DMS53 treated with DMSO at 0.1 percent for 48 hours (cell line): ENCODE results near the gene URI1.
"Not testable (repeated sequence)": the region's sequence is repeated elsewhere in the genome, so short reads cannot be mapped to it uniquely, and the experiment has no call there.

Experiments
- DNase-seq: peaks from one replicate; lab custom pipeline; 2025; ENCODE audit not compliant: unreplicated experiment; lab: John Stamatoyannopoulos, UW

URI1 gene

DNA sequence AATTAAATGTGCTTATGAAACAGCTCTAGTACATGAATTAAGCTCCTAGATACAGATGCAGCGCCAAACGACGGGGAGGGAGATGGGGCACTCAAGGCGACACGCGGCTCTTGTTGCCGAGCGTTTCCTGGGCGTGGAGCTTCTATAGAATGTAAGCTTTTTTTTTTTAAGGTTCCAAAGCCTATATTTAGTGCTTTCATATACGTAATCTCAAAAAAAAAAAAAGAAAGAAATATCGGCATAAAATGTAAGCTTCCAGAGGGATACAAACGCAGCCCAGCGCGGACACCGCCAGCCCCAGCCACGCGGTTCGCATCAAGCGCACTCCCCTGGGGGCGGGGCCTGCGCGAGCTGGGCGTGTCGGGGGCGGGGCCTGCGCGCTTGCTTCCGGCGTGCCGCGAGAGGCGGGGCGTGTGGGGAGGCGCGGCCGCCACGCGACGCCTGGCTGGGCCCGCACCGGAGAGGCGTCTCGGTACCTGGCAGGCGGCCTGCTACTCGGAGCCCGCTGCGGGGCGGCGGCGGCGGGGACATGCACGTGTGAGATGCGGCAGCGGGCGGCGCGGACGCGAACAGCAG, at the start of gene URI1:
Gene URI1 (plus strand): TSS at position 412 of the 576 bp plus-strand sequence. CDS start 309 bp downstream, outside the sequence.
- DNase-seq, result peak; percentile 54

GRCh38 chr19:29893606-29894284, 48.3 kb upstream of the URI1 start:
- DNase-seq, result no peak

- no peak for DNase-seq
These were observed 45.2 kb upstream of the URI1 start for GRCh38 chr19:29896802-29897201.

DNA sequence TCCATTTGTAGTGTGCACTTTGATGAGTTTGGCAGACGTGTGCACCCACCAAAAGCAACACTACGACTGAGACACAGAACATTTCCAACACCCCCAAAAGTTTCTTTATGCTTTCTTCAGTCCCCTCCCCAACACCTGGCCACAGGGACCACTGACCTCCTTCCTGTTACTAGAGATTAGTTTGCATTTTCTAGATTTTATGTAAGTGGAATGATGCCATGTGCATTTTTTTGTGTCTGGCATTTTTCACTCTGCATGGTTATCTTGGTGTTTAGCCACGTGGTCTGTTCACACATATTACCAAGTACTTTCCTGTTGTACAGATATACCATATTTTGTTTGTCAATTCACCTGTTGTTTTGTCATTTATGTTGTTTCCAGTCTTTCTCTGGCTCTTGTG, 44.6 kb upstream of the URI1 start:
- no peak for DNase-seq

DNA sequence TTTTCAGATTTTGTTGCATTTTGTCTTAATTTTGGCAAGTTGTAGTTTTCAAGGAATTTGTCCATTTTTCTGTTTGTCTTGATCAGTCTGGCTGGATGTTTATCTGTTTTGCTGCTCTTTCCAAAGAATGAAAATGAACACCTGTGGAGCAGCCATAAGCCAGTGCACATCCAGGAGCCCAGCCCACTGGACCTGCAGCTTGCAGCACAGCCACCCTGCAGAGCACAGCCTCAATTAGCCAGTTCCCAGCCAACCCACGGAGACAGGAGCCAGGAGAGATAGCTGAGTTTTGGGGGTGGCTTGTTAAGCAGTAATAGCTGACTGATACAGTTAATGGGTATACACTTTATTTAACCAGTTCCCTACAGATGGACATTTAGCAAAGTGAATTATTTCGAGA, 38.0 kb upstream of the URI1 start:
- no peak for DNase-seq

GRCh38 chr19:29908963-29909944, 32.8 kb upstream of the URI1 start:
- DNase-seq, result no peak

DNA sequence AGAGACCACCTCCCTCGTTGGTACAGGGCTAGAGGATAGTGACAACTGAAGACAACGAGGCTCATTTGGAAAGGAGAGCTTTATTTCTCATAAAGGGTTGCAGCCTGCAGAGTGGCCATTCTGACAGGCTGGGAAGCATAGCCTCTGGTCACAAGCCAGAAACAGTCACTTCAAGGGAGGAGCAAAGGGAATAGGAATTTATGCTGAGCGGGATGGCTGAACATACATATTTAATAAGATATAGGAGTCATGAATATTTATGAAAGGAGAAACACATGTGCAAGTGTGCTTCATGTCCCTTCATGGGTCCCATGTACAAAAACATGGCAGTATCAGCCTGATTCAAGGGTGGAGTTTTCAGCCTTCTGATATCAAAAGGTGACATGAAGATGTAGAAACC, 27.1 kb upstream of the URI1 start:
- no peak for DNase-seq

DNA sequence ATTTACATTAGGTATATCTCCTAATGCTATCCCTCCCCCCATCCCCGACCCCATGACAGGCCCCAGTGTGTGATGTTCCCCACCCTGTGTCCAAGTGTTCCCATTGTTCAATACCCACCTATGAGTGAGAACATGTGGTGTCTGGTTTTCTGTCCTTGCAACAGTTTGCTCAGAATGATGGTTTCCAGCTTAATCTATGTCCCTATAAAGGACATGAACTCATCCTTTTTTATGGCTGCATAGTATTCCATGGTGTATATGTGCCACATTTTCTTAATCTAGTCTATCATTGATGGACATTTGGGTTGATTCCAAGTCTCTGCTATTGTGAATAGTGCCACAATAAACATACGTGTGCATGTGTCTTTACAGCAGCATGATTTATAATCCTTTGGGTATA, 26.2 kb upstream of the URI1 start:
- not testable (repeated sequence) for DNase-seq

DNA sequence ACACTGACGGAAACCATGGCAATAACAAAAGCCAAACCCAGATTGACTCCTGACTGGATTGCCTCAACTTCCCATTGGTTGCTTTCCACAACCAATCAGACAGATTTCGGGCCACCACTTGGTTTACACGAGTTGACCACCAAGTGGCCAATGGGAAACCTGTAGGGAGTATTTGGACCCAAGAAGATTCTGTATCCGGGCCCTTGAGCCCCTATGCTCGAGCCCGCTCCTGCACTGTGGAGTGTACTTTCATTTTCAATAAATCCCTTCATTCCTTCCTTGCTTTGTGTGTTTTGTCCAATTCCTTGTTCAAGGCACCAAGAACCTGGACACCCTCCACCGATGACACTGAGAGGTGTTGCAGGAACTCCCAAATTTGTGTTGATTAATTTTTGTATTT, 24.1 kb upstream of the URI1 start:
- no peak for DNase-seq

GRCh38 chr19:29918891-29919290, 23.1 kb upstream of the URI1 start:
- no peak for DNase-seq

DNA sequence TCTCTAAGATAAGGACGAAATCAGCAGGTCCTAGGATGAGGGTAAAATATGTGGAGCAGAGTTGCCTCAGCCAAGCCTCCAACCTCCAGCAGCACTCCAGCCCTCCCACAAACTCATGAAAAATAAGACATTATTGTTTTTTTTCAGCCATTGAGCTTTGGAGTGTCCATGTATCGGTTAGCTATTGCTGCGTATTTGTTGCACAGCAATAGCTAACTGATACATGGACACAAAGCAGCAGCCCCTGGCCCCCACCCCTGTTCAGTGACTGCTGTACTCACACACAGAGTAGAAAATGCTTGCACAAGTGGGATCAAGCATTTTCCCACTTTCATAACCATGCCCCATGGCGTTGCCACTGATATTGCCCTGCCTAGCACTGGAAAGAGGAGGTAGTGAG, 19.1 kb upstream of the URI1 start:
- no peak for DNase-seq

DNA sequence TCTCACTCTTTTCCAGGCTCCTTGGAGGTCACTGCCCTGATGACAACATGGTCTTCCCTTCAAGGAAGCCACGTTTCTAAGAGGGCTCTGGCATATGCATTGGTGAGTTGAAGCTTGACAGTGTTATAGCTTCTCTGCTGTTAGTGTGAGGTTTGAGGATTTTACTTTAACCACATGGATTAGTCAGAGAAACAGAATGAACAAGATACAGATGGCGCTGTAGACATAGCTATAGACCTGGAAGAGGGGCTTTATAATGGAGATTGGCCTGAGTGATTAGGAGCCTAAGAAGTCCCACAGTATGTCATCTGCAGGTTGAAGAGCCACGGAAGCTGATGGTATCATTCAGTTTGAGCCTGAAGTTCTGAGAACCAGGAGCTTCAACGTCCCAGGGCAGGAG, 18.4 kb upstream of the URI1 start:
- no peak for DNase-seq

GRCh38 chr19:29926031-29926430, 16.0 kb upstream of the URI1 start:
- no peak for DNase-seq

- DNase-seq, result no peak
These were observed 15.2 kb upstream of the URI1 start for GRCh38 chr19:29926801-29927200.

DNA sequence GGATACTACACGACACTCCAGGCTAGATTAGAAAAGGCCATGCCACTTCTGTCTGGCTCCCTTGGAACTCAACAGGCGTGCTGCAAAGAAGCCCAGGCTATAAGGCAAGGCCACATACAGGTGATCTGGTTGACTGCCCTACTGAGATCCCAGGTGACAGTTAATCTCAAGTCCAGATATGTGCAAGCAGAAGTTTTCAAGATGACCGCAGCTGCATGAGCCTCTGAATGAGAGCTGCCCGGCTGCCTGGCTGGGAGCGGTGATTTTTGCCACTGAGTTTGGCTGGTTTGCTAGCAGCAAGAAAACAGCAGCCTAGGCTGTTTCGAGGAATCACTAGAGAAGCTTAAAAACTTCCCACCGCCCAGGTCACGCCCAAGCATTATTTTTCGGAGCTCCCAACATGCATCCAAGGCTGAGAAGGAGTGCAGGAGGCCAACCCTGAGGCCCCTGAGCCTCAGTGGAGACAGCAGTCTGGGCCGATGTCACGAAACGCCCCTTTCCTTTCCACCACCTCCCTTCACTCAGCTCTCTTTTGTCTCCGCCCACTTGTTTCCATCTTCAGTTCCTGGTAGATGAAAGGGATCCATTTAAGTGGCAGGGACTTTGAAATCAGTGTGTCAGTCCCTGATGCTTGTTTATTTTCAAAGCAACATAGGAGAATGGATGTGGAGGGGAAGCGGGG, 14.0 kb upstream of the URI1 start:
- DNase-seq, result no peak

GRCh38 chr19:29928831-29929230, 13.2 kb upstream of the URI1 start:
- DNase-seq, result no peak

DNA sequence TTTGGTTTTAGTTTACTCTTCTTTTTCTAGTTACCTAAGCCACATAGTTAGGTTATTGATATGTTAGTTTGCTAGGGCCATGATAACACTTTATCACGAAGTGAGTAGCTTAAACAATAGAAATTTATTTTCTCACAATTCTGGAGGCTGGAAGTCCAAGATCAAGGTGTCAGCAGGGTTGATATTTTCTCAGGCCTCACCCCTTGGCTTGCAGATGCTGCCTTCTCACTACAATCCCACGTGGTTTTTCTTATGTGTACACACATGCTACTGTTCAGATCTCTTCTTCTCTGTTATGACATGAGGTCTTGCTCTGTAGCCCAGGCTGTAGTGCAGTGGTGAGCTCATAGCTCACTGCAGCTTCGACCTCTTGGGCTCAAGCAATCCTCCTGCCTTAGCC, 7.8 kb upstream of the URI1 start:
- no peak for DNase-seq

DNA sequence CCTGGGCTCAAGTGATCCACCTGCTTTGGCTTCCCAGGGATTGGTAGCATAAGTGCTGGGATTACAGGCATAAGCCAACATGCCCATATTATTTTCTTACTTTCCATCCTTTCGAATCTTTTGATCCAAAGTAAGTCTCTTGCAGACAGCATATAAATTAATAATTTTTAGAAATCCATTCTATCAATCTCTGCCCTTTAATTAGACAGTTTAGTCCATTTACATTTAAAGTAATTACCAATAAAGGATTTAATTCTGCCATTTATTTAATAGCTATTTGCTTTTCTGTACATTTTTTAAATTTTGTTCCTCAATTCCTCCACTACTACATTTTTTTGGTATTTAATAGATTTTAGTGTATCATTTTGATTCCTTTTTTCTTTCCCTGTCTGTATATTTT, 7.3 kb upstream of the URI1 start:
- DNase-seq, result no peak

DNA sequence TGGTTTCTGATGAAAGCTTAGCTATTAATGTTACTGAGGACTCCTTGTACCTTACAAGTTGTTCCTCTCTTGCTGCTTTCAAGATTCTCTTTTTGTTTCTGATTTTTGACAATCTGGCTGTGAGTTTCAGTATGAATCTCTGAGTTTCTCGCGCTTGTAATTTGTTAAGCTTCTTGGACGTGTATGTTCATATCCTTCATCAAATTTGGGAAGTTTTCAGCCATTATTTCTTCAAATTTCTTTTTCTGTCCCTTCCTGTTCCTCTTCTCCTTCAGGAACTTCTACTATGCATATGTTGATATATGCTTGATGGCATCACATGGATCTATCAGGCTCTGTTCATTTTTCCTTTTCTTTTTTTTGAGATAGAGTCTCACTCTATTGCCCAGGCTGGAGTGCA, 5.6 kb upstream of the URI1 start:
- DNase-seq, result no peak

DNA sequence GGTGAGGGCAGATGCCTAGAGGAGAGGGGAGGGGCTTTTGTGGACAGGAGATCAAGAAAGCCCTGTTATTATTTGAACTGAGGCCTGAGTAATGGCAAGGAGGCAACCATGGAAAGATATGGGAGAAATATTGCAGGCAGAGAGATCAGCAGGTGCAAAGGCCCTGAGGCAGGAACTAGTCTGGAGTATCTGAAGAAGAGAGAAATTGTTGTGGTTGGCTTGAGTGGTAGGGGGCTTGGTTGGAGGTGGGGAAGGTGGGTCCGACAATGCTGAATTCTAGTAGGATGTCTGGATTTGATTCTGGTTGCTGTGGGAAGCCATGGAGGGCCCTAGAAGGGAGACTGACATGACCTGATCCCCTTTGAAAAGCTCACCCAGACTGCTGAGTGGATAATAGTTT, 2.4 kb upstream of the URI1 start:
- no peak for DNase-seq

DNA sequence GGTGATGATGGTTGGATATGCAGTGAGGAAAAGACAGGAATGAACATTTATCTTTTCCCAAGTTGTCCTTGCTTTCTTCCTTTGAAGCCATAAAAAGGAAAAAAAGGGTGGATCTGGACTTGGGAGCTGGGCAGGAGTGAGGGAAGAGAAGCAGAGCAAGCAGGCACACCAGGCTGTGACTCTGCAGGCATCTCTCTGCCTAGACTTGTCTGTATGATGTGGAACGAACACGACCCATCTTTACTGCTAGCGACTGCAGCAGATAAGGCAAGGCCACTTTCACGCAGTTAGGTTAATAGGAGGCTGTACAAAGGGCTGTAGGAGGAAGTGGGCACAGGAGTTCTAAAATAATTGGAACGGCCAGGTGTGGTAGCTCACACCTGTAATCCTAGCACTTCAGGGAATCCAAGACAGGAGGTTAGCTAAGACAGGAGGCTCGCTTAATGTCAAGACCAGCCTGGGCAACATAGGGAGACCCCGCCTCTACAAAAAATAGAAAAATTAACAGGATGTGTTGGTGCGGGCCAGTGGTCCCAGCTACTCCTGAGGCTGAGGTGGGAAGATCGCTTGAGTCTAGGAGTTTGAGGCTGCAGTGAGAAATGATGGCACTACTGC, 961 bp upstream of the URI1 start:
- DNase-seq, result no peak
